Subcutaneous adipose tissue (tissue), 4 donors: ENCODE data around the gene CNOT1. TPM values are rescaled to one million over a fixed set of nuclear protein-coding genes. Genes with fewer than 3 reads are reported as not detected.

Source experiments
- CTCF ChIP-seq: fragments of 450-650 bp; IDR thresholded peaks from one replicate; pipeline ENCODE4 v1.5.1; 2016; ENCODE audit warnings: low read depth, mild to moderate bottlenecking, control low read depth, antibody characterized with exemption, moderate library complexity
- total RNA-seq, 4 donors: library from RNA; depleted of rRNA; stranded (reverse); fragments of >200 nt; gene quantifications; one replicate each; pipeline ENCODE4 v1.1.0, GENCODE V29; 2016

Gene CNOT1
- total RNA-seq, 4 donors from 2014 or later, result 112 to 136 (median 113) TPM

- no peak for TF ChIP-seq CTCF
Observed at GRCh38 chr16:58508671-58509251, 120.9 kb downstream of the CNOT1 start.

- no peak for TF ChIP-seq CTCF
Observed at GRCh38 chr16:58507963-58508670, 121.5 kb downstream of the CNOT1 start.

- TF ChIP-seq CTCF, result no peak
Observed at GRCh38 chr16:58507195-58507962, 122.2 kb downstream of the CNOT1 start.

- TF ChIP-seq CTCF, result no peak
Observed at GRCh38 chr16:58506241-58507194, 123.1 kb downstream of the CNOT1 start.

- TF ChIP-seq CTCF, result no peak
Observed at GRCh38 chr16:58503863-58504688, 125.5 kb downstream of the CNOT1 start.

GRCh38 chr16:58503166-58503862 lies 126.3 kb downstream of the CNOT1 start:
- TF ChIP-seq CTCF, result no peak
